HepG2 (cell line): Measurements from ENCODE around the gene COQ5. TPM values are rescaled to one million over a fixed set of nuclear protein-coding genes. Genes with fewer than 3 reads are reported as not detected.
A peak's percentile ranks its signal among the peaks of the same experiment; 100 is the strongest.

Source experiments
- DNMT1 ChIP-seq: sonication (generic); formaldehyde crosslinking; IDR thresholded peaks from 2 replicates; pipeline ENCODE4 v1.5.1; 2020; ENCODE audit warnings: mild to moderate bottlenecking, missing genetic modification reagents
- HCFC1 ChIP-seq: fragments of 150-350 bp; IDR thresholded peaks from 2 replicates; pipeline ENCODE4 v1.6.1; 2014; ENCODE audit warnings: low read depth, low read length
- IRF9 ChIP-seq: sonication (generic); formaldehyde crosslinking; IDR thresholded peaks from 2 replicates; pipeline ENCODE4 v1.8.0; 2022; ENCODE audit warnings: missing genetic modification reagents, mild to moderate bottlenecking, borderline replicate concordance
- JUND ChIP-seq: sonication (generic); formaldehyde crosslinking; IDR thresholded peaks from 2 replicates; pipeline ENCODE4 v1.8.0; 2022; ENCODE audit warnings: mild to moderate bottlenecking, missing genetic modification reagents
- MEF2D ChIP-seq: sonication (generic); formaldehyde crosslinking; IDR thresholded peaks from 2 replicates; pipeline ENCODE4 v1.5.1; 2020; ENCODE audit warnings: mild to moderate bottlenecking, missing genetic modification reagents
- NAIF1 ChIP-seq: sonication (generic); formaldehyde crosslinking; IDR thresholded peaks from 2 replicates; pipeline ENCODE4 v1.5.0; 2020; ENCODE audit warnings: mild to moderate bottlenecking, missing genetic modification reagents, borderline replicate concordance
- NFATC3 ChIP-seq: sonication (generic); formaldehyde crosslinking; IDR thresholded peaks from 2 replicates; pipeline ENCODE4 v1.5.1; 2020; ENCODE audit warnings: mild to moderate bottlenecking, missing genetic modification reagents
- NFE2L2 ChIP-seq: fragments of 150-350 bp; IDR thresholded peaks from 2 replicates; pipeline ENCODE4 v1.6.1; 2014; ENCODE audit warnings: low read length
- RXRB ChIP-seq: IDR thresholded peaks from 2 replicates; pipeline ENCODE4 v1.6.1; 2016; ENCODE audit warnings: borderline replicate concordance, missing genetic modification reagents, missing compliant biosample characterization
- SKIL ChIP-seq: sonication (generic); formaldehyde crosslinking; IDR thresholded peaks from 2 replicates; pipeline ENCODE4 v1.8.0; 2022; ENCODE audit warnings: missing genetic modification reagents, mild to moderate bottlenecking, moderate library complexity, borderline replicate concordance
- UBTF ChIP-seq: sonication (generic); formaldehyde crosslinking; IDR thresholded peaks from 2 replicates; pipeline ENCODE4 v1.4.0; 2020; ENCODE audit warnings: mild to moderate bottlenecking, missing genetic modification reagents
- ZBTB4 ChIP-seq: sonication (generic); formaldehyde crosslinking; IDR thresholded peaks from 2 replicates; pipeline ENCODE4 v1.4.0; 2020; ENCODE audit warnings: missing genetic modification reagents, mild to moderate bottlenecking, borderline replicate concordance
- ZFP36L2 ChIP-seq: sonication (generic); formaldehyde crosslinking; IDR thresholded peaks from 2 replicates; pipeline ENCODE4 v1.4.0; 2020; ENCODE audit warnings: missing genetic modification reagents
- ZNF101 ChIP-seq: sonication (generic); formaldehyde crosslinking; IDR thresholded peaks from 2 replicates; pipeline ENCODE4 v1.4.0; 2020; ENCODE audit warnings: mild to moderate bottlenecking, low read depth, missing genetic modification reagents, borderline replicate concordance
- ZNF160 ChIP-seq: sonication (generic); formaldehyde crosslinking; IDR thresholded peaks from 2 replicates; pipeline ENCODE4 v1.8.0; 2022; ENCODE audit warnings: mild to moderate bottlenecking, inconsistent platforms, missing genetic modification reagents
- ZNF256 ChIP-seq: sonication (generic); formaldehyde crosslinking; conservative IDR thresholded peaks from 2 replicates; pipeline ENCODE4 v1.4.0; 2020; ENCODE audit warnings: missing genetic modification reagents
- ZNF333 ChIP-seq: sonication (generic); formaldehyde crosslinking; IDR thresholded peaks from 2 replicates; pipeline ENCODE4 v1.4.0; 2020; ENCODE audit warnings: mild to moderate bottlenecking, missing genetic modification reagents, borderline replicate concordance
- ZNF335 ChIP-seq: sonication (generic); formaldehyde crosslinking; IDR thresholded peaks from 2 replicates; pipeline ENCODE4 v1.4.0; 2020; ENCODE audit warnings: missing genetic modification reagents
- ZNF432 ChIP-seq: sonication (generic); formaldehyde crosslinking; IDR thresholded peaks from 2 replicates; pipeline ENCODE4 v1.5.0; 2020; ENCODE audit warnings: missing genetic modification reagents, mild to moderate bottlenecking, borderline replicate concordance
- ZNF709 ChIP-seq: sonication (generic); formaldehyde crosslinking; IDR thresholded peaks from 2 replicates; pipeline ENCODE4 v1.5.0; 2020; ENCODE audit warnings: mild to moderate bottlenecking, missing genetic modification reagents
- ZNF816 ChIP-seq: sonication (generic); formaldehyde crosslinking; IDR thresholded peaks from 2 replicates; pipeline ENCODE4 v1.8.0; 2022; ENCODE audit warnings: missing genetic modification reagents, mild to moderate bottlenecking, borderline replicate concordance
- polyA plus RNA-seq, 8 experiments: library from polyadenylated mRNA; depleted of rRNA in 3 of 8; stranded (reverse) in 7 of 8; unstranded in 1 of 8; fragments of >200 nt; fragmentation: Illumina TruSeq in 4 of 8; extraction: Trizol in 4 of 8; gene quantifications; 2 replicates each; pipeline versions ENCODE4 v1.2.1 to v1.2.3, GENCODE V29; 2011 to 2016; ENCODE audit warnings: low read depth in 4 of 8, missing spikeins in 1 of 8, mixed read lengths in 1 of 8; ENCODE audit not compliant: insufficient read depth in 1 of 8
- total RNA-seq, 5 experiments: library from RNA; depleted of rRNA; stranded (reverse); fragments of >200 nt; fragmentation: Illumina TruSeq; extraction: Trizol; gene quantifications; 2 replicates each; pipeline ENCODE4 v1.2.3, GENCODE V29; 2016; ENCODE audit warnings: low read depth in 1 of 5

COQ5 gene
- total and polyA plus RNA-seq, 2 of the 13 experiments (the other 11 are each of a cell fraction or from before 2014, with no cell fraction given): 36.4 to 41.5 TPM

GRCh38 chr12:120495731-120496412 lies 33.1 kb downstream of the COQ5 start, which contains the start of gene DYNLL1 (continued):
- no peak for TF ChIP-seq ZNF816
- TF ChIP-seq IRF9 (CRISPR knock-in tag): peak; percentile 62; the same call in 1 of the 2 replicates
- no peak for TF ChIP-seq ZNF101 (CRISPR knock-in tag)
- peak; percentile 68; the same call in 1 of the 2 replicates for TF ChIP-seq ZNF160 (CRISPR knock-in tag)
- TF ChIP-seq MEF2D (CRISPR knock-in tag): no peak
- no peak for TF ChIP-seq NFATC3
- TF ChIP-seq ZNF256 (CRISPR knock-in tag): no peak
- TF ChIP-seq SKIL: 0 out of 2 replicates have a peak, but pooled peaks have one; percentile 21
- peak; percentile 37; the same call in 1 of the 2 replicates for TF ChIP-seq HCFC1
- no peak for TF ChIP-seq NFE2L2
- TF ChIP-seq ZBTB4 (CRISPR knock-in tag): no peak
- TF ChIP-seq ZNF432 (CRISPR knock-in tag): no peak
- TF ChIP-seq ZFP36L2 (CRISPR knock-in tag): no peak
- no peak for TF ChIP-seq DNMT1 (CRISPR knock-in tag)
- peak; percentile 70 for TF ChIP-seq UBTF (CRISPR knock-in tag)
- TF ChIP-seq RXRB: peak; percentile 26; the same call in 1 of the 2 replicates
- 0 out of 2 replicates have a peak, but pooled peaks have one; percentile 36 for TF ChIP-seq NAIF1
- TF ChIP-seq ZNF709 (CRISPR knock-in tag): 0 out of 2 replicates have a peak, but pooled peaks have one; percentile 72
- 0 out of 2 replicates have a peak, but pooled peaks have one; percentile 23 for TF ChIP-seq JUND (CRISPR knock-in tag)
- 0 out of 2 replicates have a peak, but pooled peaks have one; percentile 59 for TF ChIP-seq ZNF335
- TF ChIP-seq ZNF333 (CRISPR knock-in tag): peak; percentile 96
